8988T (cell line): ENCODE results near the gene DOCK9.

Source experiments
- DNase-seq: peaks from one replicate; pipeline ENCODE4 v3.0.0; 2011

DOCK9 gene

DNA sequence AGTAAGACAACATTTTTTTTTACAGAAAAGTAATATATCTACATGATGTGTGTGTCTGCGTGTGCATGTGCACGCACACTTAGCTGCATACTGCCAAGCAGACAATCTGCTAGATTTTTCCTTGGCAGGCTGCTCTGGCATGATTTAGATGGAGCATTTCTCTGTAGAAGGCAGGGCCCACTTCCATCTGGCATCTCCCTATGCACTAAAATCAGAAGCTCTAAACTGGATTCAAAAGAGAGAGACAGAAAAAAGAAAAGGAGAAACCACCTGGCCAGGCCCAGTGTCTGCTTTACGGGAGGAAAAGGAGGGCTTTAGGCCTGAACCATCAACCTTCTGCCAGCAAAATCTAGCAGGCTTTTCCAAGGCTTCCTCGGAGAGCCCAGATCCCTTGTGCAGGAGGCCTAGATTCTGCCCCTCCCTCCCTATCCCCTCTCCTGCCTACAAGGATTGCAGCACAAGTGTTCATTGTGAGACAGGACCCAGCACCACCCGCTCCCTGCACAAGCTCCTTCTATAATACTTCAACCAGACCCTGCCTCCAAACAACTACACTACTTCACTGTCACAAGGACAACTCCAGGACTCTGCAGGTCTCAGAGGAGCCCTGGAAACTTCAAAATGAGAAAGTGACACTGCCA lies 99.3 kb downstream of the DOCK9 start:
- DNase-seq = no peak

GRCh38 chr13:98877936-98878335 lies 99.9 kb downstream of the DOCK9 start:
- no peak for DNase-seq

GRCh38 chr13:98877466-98877865 lies 100.4 kb downstream of the DOCK9 start:
- no peak for DNase-seq

GRCh38 chr13:98875146-98875729 lies 102.6 kb downstream of the DOCK9 start:
- no peak for DNase-seq

- no peak for DNase-seq
Observed at GRCh38 chr13:98874029-98874397, 103.9 kb downstream of the DOCK9 start.

- DNase-seq = no peak
Observed at GRCh38 chr13:98873377-98874028, 104.4 kb downstream of the DOCK9 start.

DNA sequence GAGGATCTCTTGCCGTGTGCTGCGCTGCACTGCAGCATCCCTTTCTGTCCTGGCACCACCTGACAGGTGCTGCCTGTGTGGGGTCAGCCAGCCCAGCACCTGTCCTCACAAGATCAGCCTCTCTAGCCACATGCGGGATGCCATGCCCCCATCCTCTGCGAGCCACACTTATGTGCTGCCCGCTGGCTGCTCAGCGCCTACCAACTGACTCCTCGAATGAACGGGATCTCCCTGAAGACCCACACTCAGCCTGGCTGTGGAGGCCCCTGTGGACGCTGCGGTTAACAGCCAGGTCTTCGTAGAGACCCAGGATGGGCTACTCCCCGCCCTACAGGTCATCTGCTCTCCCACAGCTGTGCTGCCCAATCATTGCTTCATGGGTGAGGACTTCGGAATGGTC lies 106.1 kb downstream of the DOCK9 start:
- DNase-seq = no peak

- no peak for DNase-seq
Observed at GRCh38 chr13:98869408-98870090, 108.3 kb downstream of the DOCK9 start.

DNA sequence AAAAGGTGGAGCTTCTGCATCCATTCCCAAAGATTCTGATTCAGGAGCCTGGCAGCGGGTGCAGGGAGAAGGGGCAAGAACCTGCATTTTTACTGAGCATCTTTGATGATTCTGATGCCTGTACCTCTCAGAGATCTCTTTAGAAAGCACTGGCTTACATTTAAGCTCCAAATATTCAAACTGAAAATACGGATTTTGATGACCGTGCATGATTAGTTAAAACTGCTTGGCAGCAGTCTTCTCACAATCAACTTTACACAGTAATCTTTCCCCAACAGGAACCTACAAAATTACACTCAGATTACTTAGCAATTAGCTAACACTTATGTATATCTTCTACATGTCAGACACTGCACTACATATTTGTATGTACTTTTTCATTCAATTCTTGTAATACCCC lies 108.9 kb downstream of the DOCK9 start:
- no peak for DNase-seq

GRCh38 chr13:98866882-98867281 lies 111.0 kb downstream of the DOCK9 start:
- DNase-seq = no peak

DNA sequence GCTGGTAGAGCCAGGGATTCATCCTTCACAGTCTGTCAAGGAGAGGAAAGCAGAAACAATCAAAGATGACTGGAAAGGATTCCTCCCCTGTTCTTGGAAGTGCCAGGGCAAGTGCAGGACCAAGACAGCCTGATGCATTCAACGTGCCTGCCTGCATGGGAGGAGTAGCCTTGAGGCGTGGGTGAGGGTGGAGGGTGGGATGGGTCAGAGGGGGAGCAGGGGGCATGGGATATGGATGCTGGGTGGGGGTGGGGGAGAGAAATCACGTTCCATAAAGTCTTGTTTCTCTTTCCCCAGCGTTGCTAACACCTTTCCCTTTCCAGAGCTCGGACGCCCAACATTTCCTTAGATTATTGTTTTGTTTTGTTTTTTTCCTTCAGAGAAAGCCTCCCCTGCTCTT lies 117.4 kb downstream of the DOCK9 start:
- DNase-seq = no peak

DNA sequence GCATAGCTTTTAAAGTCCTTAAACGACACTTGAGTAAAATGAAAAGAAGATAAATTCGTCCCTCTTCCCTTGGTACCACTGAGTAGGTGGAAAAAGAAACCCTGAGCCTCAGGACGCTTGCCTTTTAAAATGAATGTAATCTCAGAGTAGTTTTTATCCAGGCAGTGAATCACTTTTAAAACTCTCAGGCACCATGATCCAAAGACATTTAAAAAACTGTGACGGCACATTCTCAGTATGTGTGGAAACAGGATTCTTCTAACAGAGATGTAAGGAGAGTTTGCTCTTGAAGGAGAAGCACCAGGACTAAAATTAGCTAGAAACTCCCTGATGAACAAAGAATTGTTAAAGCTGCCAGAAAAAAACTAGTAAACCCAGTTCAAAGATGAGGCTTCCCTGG lies 119.7 kb downstream of the DOCK9 start:
- DNase-seq = no peak

DNA sequence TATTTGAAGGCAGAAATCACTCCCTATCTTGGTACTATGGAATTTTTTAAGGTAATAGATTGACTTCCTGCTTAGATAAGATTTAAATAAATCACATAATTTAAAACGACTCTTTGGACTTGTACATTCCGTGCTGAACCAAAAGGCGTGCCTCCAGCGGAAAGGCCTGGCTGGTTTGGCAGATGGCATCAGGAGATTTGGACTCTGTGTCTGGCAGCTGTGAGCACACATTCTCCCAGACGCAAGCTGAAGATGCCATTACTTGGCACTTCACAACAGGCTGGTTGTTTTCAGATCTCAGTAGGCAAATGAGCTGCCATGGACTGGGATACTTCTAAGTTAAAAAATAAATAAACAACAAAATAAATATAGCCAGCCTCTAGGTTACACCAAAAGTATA lies 120.9 kb downstream of the DOCK9 start:
- no peak for DNase-seq

- no peak for DNase-seq
Observed at GRCh38 chr13:98854448-98854847, 123.4 kb downstream of the DOCK9 start.

DNA sequence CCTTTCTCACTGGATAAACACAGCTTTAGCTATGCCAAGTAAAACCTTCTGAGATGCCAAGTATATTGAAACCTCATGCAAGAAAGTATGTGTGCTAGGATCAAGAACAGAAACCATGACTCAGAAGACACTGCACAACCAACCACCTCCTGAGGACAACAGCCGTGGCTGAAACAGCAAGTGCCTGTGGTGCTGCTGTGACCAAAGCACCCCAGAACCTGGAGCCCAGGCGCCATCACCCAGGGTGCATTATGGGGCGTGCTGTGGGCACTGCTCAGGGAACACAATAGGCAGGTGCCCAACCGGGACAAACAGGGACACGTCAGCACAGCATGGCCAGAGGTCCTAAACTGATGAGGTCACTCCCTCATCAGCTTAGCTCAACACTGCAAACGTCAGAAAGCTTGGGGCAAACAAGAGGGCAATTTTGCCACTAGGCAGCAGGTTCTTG lies 124.1 kb downstream of the DOCK9 start:
- DNase-seq = no peak

DNA sequence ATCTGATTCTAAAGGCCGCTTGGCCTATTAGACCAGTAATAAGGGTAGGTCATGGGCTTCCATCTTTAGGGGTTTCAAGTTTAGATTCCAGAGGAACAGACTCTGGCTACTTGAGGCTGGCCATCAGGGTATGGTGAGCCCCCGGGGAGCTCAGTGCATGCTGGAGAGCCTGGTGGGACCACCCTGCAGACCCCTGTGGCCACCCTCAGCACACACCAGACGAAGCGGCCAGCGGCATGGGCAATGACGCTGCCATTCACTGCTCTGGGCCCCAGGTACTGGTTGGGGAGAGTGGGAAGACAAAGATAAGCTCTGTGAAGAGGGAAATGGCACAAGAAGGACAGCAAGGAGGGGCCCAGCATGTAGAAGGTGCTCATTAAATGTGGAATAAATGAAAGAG lies 126.6 kb downstream of the DOCK9 start:
- no peak for DNase-seq

DNA sequence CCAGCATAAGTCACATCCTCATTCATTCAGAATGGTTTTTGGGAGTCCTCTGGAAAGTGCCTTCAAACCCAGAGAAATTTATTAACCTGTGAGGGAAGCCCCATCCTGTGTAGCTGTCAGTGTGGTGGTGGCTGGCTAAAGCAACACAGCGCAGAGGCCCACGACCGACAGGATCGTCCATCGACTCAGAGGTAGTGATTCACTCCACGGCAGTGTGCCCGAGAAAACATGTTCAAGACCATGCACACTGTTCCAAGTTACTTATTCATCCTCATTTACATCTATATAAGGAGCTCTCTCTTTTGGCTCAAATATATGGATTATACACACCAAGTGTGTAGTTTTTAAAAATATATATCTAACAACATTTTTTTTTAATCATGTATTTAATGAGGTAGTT lies 129.1 kb downstream of the DOCK9 start:
- DNase-seq = no peak

DNA sequence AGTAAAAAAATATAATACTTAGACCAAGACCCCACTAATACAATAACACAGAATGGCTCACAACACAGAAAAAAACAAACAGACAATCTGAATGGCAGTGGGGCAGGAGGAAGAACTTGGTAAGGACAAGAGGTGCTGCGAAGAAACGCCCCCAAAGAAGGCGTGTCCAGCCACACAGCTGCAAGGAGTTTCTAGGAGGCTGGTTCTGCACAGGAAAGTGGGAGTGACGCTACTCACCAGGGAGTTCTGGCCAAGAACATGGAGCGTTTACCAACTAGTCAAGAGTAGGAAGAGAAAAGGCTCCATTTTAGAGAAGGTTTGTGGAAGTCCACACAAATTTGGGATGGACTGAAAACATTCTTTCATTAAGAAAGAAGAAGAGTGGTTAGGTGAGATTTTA lies 130.1 kb downstream of the DOCK9 start:
- DNase-seq = no peak

- no peak for DNase-seq
Observed at GRCh38 chr13:98846986-98847385, 130.9 kb downstream of the DOCK9 start.

- DNase-seq = no peak
Observed at GRCh38 chr13:98846521-98846920, 131.3 kb downstream of the DOCK9 start.

DNA sequence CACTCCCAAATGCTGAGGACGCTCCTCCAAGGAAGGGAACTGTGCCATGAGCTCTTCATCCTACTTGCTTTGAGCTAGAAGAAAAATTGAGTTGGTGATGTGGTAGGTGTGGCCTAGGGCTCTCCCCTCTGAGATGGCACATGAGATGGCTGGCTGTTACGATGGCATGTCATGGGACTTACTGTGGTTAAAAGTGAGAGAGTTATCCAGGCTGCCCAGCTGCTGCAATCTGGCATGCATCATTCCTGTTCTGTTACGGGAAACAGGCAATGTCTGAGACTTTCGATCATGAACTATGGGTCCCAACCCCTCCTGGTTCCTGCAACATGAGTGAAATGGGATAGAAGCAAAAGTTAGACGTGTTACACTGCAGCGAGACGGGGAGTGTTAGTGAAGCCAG lies 132.1 kb downstream of the DOCK9 start:
- DNase-seq = no peak

DNA sequence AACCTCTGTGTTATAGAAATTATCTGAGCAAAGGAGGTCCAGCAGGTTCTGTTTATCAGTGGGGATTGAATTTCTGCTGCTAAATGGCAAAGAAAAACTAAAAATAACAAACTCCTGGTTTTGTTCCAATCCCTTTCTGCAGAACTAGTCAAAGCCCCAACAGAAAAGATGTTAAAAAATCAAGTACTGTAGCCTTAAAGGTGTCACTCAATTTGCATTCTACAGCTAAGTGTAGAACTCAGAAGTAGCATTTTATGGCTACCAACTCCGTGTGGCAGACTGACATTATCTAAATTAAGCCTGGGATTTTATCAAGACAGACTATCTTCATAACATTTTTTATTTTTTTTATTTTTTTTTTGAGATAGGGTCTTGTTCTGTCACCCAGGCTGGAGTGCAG lies 133.8 kb downstream of the DOCK9 start:
- no peak for DNase-seq

DNA sequence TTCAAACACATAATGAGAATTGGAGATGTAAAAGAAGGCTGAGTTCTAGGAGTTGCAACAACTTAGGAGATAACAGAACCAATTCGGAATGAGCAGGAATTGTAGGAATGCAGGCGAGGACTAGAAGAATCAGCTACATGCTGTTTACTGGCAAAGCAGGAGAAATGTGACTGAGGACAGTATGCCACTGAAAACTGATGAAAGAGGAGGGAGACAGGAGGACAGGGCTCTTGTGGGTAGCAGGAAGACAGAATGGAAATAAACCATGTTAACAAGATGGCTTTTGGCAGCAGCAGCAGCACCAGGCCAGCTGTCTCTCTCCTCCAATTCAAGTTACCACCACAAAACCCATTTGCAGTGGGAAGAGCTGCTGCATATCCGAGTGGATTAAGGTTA lies 134.4 kb downstream of the DOCK9 start:
- no peak for DNase-seq

GRCh38 chr13:98842858-98843481 lies 134.9 kb downstream of the DOCK9 start:
- peak; percentile 14 for DNase-seq
